IMR-90 (cell line): ENCODE measurements around the gene BTBD1.

Source experiments
- BHLHE40 ChIP-seq: fragments of 150-350 bp; IDR thresholded peaks from 2 replicates; pipeline ENCODE4 v1.6.1; 2016; ENCODE audit warnings: mild to moderate bottlenecking, low read depth, low read length
- CEBPB ChIP-seq: IDR thresholded peaks from 2 replicates; pipeline ENCODE4 v1.6.1; 2012; ENCODE audit warnings: low read depth, low read length, improper control_type of control experiment
- CTCF ChIP-seq: conservative IDR thresholded peaks from 2 replicates; pipeline ENCODE4 v1.5.1; 2012; ENCODE audit warnings: mild to moderate bottlenecking, low read depth, low read length, improper control_type of control experiment
- MAZ ChIP-seq: IDR thresholded peaks from 2 replicates; pipeline ENCODE4 v1.6.1; 2012; ENCODE audit warnings: low read depth, mild to moderate bottlenecking, low read length, improper control_type of control experiment, moderate library complexity, borderline replicate concordance
- NFE2L2 ChIP-seq: fragments of 150-350 bp; IDR thresholded peaks from 2 replicates; pipeline ENCODE4 v1.6.1; 2016; ENCODE audit warnings: low read depth, mild to moderate bottlenecking, low read length
- USF2 ChIP-seq: fragments of 150-350 bp; IDR thresholded peaks from 2 replicates; pipeline ENCODE4 v1.6.1; 2017; ENCODE audit warnings: mild to moderate bottlenecking, antibody characterized with exemption, low read length, low read depth

GRCh38 chr15:83108266-83109219, 41.5 kb upstream of the BTBD1 start:
- TF ChIP-seq MAZ (no peak), CTCF (no peak), USF2 (no peak), NFE2L2 (no peak), CEBPB (peak; percentile 39; the same call in 1 of the 2 replicates), BHLHE40 (no peak)
